HG02970 (cell line): ENCODE results near the gene CORO2A.

Experiments used
- ATAC-seq: cut with Tn5 transposase; IDR thresholded peaks from one replicate; pipeline ENCODE4 v1.9.1; 2021; ENCODE audit warnings: mild to moderate bottlenecking, moderate library complexity, moderate number of reproducible peaks; ENCODE audit not compliant: unreplicated experiment, low FRiP score

Gene CORO2A

DNA sequence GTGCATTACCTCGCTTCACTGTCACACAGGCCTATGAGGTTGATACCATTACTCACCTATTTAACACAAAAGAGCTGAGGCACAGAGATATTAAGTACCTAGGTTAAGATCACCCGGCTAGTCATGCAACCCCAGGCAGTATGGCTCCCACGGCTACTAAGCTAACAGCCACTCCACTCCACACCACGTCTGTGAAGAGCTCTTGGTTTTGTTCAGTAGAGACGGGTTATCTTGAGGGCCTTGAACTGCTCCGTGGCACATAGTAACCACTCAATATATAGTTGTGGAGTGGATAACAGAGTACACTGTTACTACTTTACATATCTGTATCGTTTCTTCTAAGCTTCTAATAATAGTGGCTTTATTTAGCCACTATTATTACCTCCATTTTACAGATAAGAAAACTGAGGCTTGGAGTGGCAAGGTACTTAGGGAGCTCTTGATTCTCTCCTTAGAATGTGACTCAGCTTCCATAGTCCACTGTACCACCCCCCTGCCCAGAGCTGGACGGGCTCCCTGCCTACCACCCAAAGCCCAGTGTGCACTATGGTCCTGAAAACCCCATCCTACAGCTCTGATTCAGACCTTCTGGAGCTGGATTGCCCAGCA lies 1.0 kb upstream of the CORO2A start:
- ATAC-seq = no peak

DNA sequence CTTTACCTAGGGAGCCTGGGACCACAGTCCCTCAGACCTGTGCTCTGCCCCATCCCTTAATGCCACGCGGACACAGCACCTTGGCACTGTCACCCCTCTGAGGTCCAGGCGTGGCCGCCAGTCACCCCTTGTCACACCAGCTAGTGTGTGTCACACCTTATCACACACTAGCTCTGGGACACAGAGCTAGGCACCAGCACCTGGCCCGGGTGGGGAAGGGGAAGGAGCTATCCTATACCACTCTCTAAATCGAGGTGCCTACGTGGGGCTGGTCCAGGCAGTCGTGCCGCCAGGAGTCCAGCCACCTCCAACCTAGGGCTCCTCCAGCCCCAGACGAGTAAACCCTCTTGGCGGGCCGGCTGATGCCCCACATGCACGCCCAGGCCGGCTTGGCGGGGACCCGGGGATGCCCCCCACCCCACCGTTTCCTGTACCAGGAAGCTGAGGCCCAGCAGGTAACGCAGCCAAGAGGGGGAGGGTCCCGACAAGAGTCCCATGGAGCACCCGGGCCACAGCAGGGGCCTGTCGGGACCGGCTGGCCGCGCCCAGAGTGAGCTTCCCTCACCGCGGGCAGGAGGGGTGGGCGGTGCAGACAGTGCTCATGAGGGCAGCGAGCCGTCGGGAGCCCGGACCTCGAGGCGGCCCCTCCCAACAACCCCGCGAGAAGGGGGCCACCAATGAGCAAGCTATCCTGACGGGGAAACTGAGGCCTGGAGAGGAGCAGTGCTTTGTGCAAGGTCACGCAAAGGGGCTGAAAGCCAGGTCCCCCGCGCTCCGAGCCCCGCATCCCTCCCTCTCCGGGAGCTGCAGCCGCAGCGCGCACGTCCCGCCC lies 550 bp downstream of the CORO2A start:
- ATAC-seq = no peak

GRCh38 chr9:98191181-98191608 lies 1.2 kb downstream of the CORO2A start:
- ATAC-seq = no peak

- ATAC-seq = no peak
Observed at GRCh38 chr9:98190757-98191105, 1.7 kb downstream of the CORO2A start.

DNA sequence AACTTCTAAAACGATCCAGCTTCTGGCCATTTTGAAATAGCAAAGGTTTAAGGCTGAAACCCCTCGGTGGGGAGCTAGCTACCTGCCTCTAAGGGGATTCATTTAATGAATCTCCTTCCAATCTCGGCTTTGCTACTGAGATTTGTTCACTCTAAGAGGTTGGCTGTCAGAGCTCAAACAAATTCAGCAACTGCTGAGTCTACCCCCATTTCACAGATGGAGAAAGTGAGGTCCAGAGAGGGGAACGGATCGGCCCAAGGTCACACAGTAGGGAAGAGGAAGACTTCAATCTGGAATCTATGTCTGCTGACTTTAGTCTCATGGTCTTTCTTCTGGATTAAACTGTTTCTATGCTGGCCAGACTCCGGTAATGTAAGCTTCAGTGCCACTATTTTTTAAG lies 3.0 kb downstream of the CORO2A start:
- ATAC-seq = no peak

- no peak for ATAC-seq
Observed at GRCh38 chr9:98187926-98188325, 4.5 kb downstream of the CORO2A start.

- ATAC-seq = no peak
Observed at GRCh38 chr9:98186236-98186635, 6.2 kb downstream of the CORO2A start.

DNA sequence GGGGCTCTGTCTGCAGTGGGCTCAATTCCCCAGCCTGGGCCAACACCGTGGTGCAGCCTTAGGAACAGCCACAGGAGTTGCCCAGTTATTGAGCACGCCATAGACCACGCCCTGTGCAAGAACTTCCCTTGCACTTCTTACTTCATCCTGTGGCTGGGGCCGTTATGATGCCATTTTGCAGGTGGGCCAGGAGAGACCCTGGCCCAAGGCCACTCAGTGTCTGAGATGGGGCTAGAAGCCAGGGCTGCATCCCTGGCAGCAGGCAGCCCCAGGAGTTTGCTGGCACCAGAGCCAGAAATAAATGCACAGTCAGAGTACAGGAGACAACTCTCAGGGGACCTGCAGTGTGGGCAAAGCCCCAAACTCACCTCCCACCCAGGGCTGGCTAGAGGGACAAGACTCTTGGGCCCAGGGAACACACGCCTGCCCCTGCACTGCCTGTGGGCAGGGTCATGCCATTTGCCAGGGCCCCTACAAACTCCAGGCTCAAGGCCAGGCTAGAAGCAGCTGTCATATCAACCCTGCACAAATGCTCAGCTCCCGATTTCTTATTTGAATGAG lies 6.7 kb downstream of the CORO2A start:
- no peak for ATAC-seq

DNA sequence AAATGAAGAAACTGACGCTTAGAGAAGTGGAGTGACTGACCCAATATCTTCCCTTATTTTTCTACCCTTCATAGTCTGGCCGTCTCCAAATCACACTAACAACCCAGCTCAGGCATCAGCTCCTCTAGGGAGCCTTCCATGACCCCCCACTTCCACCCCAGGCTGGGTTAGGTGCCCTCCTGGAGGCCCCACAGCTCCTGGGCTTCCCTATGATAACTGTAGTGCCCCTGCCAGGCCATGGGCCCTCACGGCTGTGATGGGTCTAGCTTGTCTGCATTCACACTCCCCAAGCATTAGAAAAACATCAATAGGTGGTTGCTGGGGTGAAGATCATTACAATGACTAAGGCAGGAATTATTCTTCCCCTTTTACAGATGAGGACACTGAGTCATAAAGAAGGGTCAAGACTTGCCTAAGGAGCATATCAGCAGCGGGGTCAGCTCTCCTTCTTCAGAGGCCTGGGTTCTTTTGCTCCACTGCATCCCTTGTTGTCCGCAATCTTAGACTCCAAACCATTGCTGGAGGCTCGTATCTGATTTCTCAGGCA lies 7.3 kb downstream of the CORO2A start:
- no peak for ATAC-seq

DNA sequence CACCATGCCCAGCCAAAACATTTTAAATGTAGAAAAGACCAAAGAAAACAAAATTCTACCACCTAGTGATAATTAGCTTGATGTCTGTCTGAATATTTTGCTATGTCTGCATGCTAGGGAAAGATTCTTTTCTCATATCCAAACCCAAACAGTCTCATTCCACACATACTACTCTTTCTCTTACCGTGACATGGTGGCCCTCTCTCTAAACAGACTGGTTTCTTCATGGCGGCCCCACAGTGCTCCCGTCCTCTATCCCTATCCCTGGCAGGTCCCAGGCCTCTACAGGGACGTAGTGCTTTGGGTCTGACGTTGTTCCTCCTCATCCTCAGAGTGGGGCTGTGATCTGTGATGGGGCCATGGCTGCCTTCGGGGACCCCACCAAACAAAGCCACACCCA lies 8.1 kb downstream of the CORO2A start:
- no peak for ATAC-seq

DNA sequence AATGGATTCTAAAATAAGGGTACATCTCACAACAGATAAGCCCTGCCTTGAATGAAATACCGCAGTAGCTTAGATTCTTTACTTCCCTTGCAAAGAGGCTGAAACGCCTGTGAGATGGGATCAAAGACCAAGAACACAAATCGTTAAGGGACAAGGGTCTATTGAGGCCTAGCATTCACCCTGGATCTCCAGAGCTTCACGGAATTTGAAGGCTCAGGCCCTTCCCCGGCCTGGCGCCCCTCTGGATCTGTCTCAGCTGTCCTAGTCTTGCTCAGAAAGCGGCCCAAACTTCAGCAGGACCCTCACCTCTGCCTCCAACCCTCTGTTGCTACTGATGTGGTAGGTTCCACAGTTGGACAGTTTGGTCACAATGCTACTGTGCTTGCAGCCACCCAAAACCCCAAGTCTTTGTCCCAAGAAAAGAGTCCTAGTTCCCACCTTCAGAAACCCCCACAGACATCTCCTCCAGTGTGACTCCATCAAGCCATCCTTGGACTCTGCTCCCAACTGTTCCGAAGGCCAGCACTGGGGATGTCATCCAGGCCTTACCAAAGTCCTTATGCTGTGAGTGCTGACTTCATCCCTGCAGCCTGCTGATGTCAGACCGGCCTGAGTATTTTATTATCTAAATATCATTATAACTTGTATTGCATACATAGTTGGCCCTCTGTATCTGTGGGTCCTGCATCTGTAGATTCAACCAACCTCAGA lies 9.4 kb downstream of the CORO2A start:
- ATAC-seq = no peak

- ATAC-seq = no peak
Observed at GRCh38 chr9:98182069-98182820, 10.2 kb downstream of the CORO2A start.

DNA sequence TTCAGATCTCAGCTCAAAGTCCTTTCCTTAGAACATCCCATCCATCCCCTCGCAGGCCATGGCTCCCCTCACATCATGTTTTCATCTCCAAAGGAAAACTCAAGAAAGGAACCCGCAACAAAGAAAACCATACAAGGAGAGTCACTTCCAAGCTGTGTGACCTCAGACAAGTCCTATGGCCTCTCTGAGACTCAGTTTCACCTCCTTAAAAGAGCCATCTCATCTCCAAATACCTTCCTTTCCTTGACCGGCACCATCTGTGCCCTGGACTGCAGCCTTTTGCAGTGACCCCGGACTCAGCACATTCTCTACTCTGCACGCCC lies 10.7 kb downstream of the CORO2A start:
- no peak for ATAC-seq

DNA sequence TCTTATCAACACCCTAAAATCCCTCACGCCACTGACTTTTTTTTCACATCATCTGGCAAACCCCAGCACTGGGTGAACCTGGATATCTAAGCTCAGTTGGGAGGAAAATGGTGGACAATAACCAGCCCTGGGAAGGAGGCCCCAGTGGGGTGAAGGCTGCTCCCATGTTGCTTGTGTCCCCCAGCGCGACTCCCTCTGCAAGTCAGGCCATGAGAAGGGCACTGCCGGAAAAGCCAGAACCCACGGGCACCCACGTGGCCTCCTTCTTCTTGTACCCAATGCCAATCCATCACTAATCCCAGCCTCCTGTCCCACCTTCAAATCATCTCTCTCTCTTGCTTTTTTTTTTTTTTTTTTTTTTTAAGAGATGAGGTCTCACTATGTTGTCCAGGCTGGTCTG lies 11.4 kb downstream of the CORO2A start:
- no peak for ATAC-seq

- no peak for ATAC-seq
Observed at GRCh38 chr9:98178874-98179850, 13.3 kb downstream of the CORO2A start.

- no peak for ATAC-seq
Observed at GRCh38 chr9:98176391-98177259, 15.8 kb downstream of the CORO2A start.

GRCh38 chr9:98175762-98176161 lies 16.7 kb downstream of the CORO2A start:
- ATAC-seq = no peak

- no peak for ATAC-seq
Observed at GRCh38 chr9:98175028-98175569, 17.3 kb downstream of the CORO2A start.
